GM19239 (cell line): ENCODE measurements around the gene KLHL22.
"Not testable (repeated sequence)": the region's sequence is repeated elsewhere in the genome, so short reads cannot be mapped to it uniquely, and the experiment has no call there.

Source experiments
- DNase-seq: peaks from one replicate; pipeline ENCODE4 v3.0.0; 2011; ENCODE audit warnings: low spot score; ENCODE audit not compliant: insufficient read length
- FAIRE-seq: peaks from 2 replicates; lab custom pipeline; 2011; peaks lifted over from hg19 to GRCh38; lab: Jason Lieb, UNC

The KLHL22 gene

GRCh38 chr22:20494978-20495860, at the start of gene KLHL22:
Gene KLHL22, minus strand, starts transcription at chr22:20495795. Its CDS starts 6,584 bp downstream, at chr22:20489211.
- FAIRE-seq (no peak), DNase-seq (peak; percentile 40)

- not testable (repeated sequence) for FAIRE-seq, DNase-seq
Observed at GRCh38 chr22:20545318-20545634, 49.7 kb upstream of the KLHL22 start.

GRCh38 chr22:20542736-20543135, 47.1 kb upstream of the KLHL22 start:
- DNase-seq (no peak), FAIRE-seq (no peak)

GRCh38 chr22:20542055-20542454, 46.5 kb upstream of the KLHL22 start:
- FAIRE-seq (no peak), DNase-seq (no peak)

- FAIRE-seq, DNase-seq: not testable (repeated sequence)
Observed at GRCh38 chr22:20538875-20539274, 43.3 kb upstream of the KLHL22 start.

- DNase-seq (no peak), FAIRE-seq (no peak)
Observed at GRCh38 chr22:20537983-20538382, 42.4 kb upstream of the KLHL22 start.

- FAIRE-seq (no peak), DNase-seq (no peak)
Observed at GRCh38 chr22:20537325-20537756, 41.7 kb upstream of the KLHL22 start.

- DNase-seq (no peak), FAIRE-seq (no peak)
Observed at GRCh38 chr22:20536590-20537324, 41.2 kb upstream of the KLHL22 start.

GRCh38 chr22:20533879-20534265, 38.3 kb upstream of the KLHL22 start:
- no peak for FAIRE-seq

GRCh38 chr22:20533095-20533878, 37.7 kb upstream of the KLHL22 start:
- no peak for FAIRE-seq
- DNase-seq, result no peak

More at GRCh38 chr22:20533879-20534265, 38.3 kb upstream of the KLHL22 start:
- no peak for DNase-seq

GRCh38 chr22:20532256-20532993, 36.8 kb upstream of the KLHL22 start:
- DNase-seq (no peak), FAIRE-seq (no peak)

GRCh38 chr22:20531404-20532201, 36.0 kb upstream of the KLHL22 start:
- FAIRE-seq (no peak), DNase-seq (no peak)

- DNase-seq (no peak), FAIRE-seq (no peak)
Observed at GRCh38 chr22:20531154-20531403, 35.5 kb upstream of the KLHL22 start.

GRCh38 chr22:20530368-20531153, 35.0 kb upstream of the KLHL22 start:
- DNase-seq (no peak), FAIRE-seq (no peak)

GRCh38 chr22:20528405-20528978, 32.9 kb upstream of the KLHL22 start:
- FAIRE-seq (no peak), DNase-seq (no peak)

- DNase-seq (no peak), FAIRE-seq (no peak)
Observed at GRCh38 chr22:20526628-20527355, 31.2 kb upstream of the KLHL22 start.

GRCh38 chr22:20526305-20526627, 30.7 kb upstream of the KLHL22 start:
- FAIRE-seq, result no peak
- DNase-seq, result no peak

- no peak for DNase-seq
- no peak for FAIRE-seq
Observed at GRCh38 chr22:20525048-20525447, 29.5 kb upstream of the KLHL22 start.
